ENCODE data around the gene LRRC49.
A peak's percentile ranks its signal among the peaks of the same experiment; 100 is the strongest.
"Not testable (repeated sequence)": the region's sequence is repeated elsewhere in the genome, so short reads cannot be mapped to it uniquely, and the experiment has no call there.

Gene LRRC49

GRCh38 chr15:70892002-70892911 is at the start of gene LRRC49, which contains the start of gene THAP10:
TSS of gene LRRC49 (plus strand) at chr15:70892826. CDS start at chr15:70892895, 69 bp downstream.
TSS of gene THAP10 (minus strand) at chr15:70892433. CDS start at chr15:70892272, 161 bp downstream.
- DNase-seq (ENCODE audit: low spot score) = peak; percentile 91

- DNase-seq (ENCODE audit: low spot score) = no peak
Measured at GRCh38 chr15:70845602-70846360, 46.8 kb upstream of the LRRC49 start.

DNA sequence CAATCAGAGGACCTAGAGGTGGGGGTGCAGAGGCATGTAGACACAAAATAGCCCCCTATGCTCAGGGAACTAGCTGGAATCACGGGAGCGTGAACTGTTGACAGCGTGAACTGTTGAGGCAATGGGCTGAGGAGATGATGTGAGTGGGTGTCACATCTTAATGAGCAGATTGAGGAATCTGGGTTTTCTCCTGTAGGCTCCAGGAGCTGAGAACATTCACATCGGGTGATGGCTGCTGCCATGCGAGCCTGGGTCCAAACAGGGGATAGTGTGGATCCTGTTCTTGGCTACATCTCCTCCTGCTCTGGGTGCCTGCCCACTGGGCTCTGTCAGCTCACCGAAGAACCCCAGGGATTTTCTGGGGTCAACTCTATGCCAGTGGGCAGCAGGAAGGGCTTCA is 40.7 kb upstream of the LRRC49 start:
- DNase-seq (ENCODE audit: low spot score) = no peak

GRCh38 chr15:70852501-70853317 is 39.9 kb upstream of the LRRC49 start:
- no peak for DNase-seq (ENCODE audit: low spot score)

DNA sequence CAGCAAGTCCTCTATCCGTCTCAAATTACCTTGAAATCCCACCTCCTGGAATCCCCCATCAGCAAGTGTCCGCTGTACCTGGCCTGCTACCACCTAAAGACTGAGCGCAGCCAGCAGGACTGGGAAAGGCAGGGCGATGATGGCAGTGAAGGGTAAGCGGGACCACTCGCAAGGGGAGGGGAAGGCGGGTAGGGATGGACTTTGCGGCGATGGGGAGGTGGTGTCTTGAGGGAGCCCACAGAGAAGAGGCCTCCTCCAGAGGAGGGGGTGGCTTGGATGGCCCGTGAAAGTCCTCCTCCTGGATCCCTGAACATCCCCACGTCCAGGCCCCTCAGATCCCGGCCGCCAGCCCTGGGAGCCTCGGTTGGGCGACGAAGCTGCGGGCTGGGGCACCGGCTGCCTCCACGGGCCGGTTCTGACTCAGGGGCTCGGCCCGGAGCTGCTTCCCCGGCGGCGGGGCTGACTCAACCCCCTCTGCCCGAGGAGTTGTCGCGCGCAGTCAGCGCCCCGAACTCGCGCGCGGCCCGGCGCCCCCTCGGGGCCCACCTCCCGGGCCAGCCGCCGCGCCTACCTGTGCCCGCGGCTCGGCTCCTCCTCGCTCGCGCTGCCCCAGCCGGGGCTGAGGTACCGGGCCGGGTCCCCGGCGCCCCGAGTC is 39.2 kb upstream of the LRRC49 start:
- no peak for DNase-seq (ENCODE audit: low spot score)

- DNase-seq (ENCODE audit: low spot score) = no peak
Measured at GRCh38 chr15:70853973-70854665, 38.5 kb upstream of the LRRC49 start, which contains the start of gene LARP6. TSS of gene LARP6 (minus strand) at chr15:70854157. CDS start at chr15:70854088, 69 bp downstream.

GRCh38 chr15:70854666-70854976 is 38.0 kb upstream of the LRRC49 start:
- no peak for DNase-seq (ENCODE audit: low spot score)

DNA sequence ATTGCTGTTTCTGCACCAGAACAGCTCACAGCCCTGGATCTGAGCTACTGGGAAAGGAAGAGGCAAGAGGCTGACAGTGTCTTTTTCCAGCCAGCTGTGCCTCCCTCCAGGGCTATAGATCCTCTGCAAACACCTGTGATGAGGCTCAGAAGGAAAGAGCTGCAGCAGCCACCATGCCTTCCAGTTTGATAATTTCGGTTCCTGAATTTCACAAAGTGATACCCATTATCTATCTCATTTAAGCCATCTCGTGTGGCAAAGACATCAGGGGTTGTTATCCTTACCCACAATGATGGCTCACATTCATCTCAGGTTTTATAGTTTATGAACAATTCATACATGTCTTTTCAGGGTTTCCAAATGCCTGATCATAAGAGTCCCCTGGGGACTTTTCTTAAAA is 36.9 kb upstream of the LRRC49 start:
- no peak for DNase-seq (ENCODE audit: low spot score)

- DNase-seq (ENCODE audit: low spot score) = no peak
Measured at GRCh38 chr15:70856177-70856883, 36.3 kb upstream of the LRRC49 start.

GRCh38 chr15:70856884-70857561 is 35.6 kb upstream of the LRRC49 start:
- peak; percentile 83 for DNase-seq (ENCODE audit: low spot score)

DNA sequence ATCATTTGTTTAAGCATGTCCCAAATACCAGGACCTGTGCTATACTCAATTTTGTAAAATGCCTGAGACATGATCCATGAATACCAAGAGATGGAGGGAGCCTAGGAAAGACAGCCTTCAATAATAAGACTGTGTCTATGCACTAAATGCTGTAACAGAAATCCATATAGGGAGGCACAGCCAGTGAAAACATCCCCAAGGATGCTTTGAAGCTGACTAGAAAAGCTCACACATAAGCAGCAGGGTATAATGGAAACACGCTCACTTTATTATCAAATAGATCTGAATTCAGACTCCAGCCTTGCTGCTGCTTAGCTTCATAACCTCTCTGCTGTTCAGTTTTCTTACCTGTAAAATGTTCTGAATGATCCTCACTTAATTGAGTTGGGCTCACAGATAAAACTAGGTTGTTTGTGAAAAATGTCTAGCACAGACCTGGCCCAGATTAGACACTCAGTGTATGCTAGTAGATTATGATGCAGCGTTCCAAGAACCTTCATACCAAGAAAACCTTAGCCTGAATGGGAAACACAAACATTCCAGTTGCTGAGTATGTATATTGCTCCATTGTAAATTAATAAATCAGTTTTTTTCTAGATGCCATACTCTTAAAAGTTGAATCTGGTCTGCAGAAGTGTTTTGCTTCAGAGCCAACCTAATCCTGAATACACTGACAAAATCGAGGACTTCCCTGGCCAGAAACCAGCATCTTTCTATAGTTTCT is 34.9 kb upstream of the LRRC49 start:
- DNase-seq (ENCODE audit: low spot score) = no peak

GRCh38 chr15:70858614-70859321 is 33.9 kb upstream of the LRRC49 start:
- not testable (repeated sequence) for DNase-seq (ENCODE audit: low spot score)

- DNase-seq (ENCODE audit: low spot score) = no peak
Measured at GRCh38 chr15:70859322-70859908, 33.2 kb upstream of the LRRC49 start.

DNA sequence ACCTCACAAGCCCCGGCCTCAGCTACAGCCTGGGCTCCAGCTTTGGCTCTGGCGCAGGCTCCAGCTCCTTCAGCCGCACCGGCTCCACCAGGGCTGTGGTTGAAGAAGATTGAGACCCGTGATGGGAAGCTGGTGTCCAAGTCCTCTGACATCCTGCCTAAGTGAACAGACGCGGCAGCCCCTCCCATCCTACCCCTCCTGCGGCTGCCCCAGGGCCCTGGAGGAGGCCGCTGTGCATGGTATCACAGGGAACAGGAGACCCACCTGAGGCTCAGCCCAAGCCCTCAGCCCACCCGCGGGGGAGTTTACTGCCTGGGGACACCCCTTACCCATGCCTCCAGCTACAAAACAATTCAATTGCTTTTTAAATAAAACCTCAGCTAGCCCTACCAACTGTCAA is 32.6 kb upstream of the LRRC49 start:
- no peak for DNase-seq (ENCODE audit: low spot score)

GRCh38 chr15:70863450-70864218 is 29.0 kb upstream of the LRRC49 start:
- DNase-seq (ENCODE audit: low spot score) = peak; percentile 98

- no peak for DNase-seq (ENCODE audit: low spot score)
Measured at GRCh38 chr15:70866982-70867641, 25.5 kb upstream of the LRRC49 start.

Measured in globus pallidus (tissue), 1 donor.